Psoas muscle (tissue), 8 donors: ENCODE results near the gene TAF12. TPM values are rescaled to one million over a fixed set of nuclear protein-coding genes. Genes with fewer than 3 reads are reported as not detected.

Experiments
- ATAC-seq, 4 donors: fragments of 200-7000 bp; cut with Tn5 transposase; one replicate each; pipeline ENCODE4 v1.9.1; 2020; ENCODE audit warnings: moderate library complexity in 3 of 4, mild to moderate bottlenecking in 2 of 4
- DNase-seq, 2 donors: peaks; one replicate each; pipeline ENCODE4 v3.0.0-alpha.2; 2020
- H3K27ac ChIP-seq: fragments of 200-600 bp; one replicate; pipeline ENCODE4 v1.8.0; 2022
- H3K27me3 ChIP-seq, 3 donors: fragments of 200-600 bp in 1 of 3; one replicate each; pipeline versions ENCODE4 v1.6.1 to v1.8.0; 2013 to 2022; ENCODE audit warnings: low read length in 2 of 3, mild to moderate bottlenecking in 2 of 3, moderate library complexity in 1 of 3; ENCODE audit not compliant: insufficient read depth in 3 of 3
- H3K36me3 ChIP-seq, 2 donors: fragments of 200-600 bp in 1 of 2; one replicate each; pipeline versions ENCODE4 v1.6.1 to v1.8.0; 2013 to 2022; ENCODE audit warnings: low read depth in 1 of 2, mild to moderate bottlenecking in 1 of 2, moderate library complexity in 1 of 2; ENCODE audit not compliant: insufficient read depth in 1 of 2
- H3K4me1 ChIP-seq: fragments of 200-600 bp; one replicate; pipeline ENCODE4 v1.8.0; 2022
- H3K4me3 ChIP-seq: fragments of 200-600 bp; one replicate; pipeline ENCODE4 v1.8.0; 2022; ENCODE audit warnings: mild to moderate bottlenecking
- H3K9me3 ChIP-seq: fragments of 200-600 bp; one replicate; pipeline ENCODE4 v1.8.0; 2022
- CTCF ChIP-seq: fragments of 200-600 bp; IDR thresholded peaks from one replicate; pipeline ENCODE4 v1.8.0; 2022; ENCODE audit warnings: antibody characterized with exemption
- WGBS, 3 donors: extraction: QIAGEN DNeasy Blood & Tissue Kit; methylation state at CpG; one replicate each; pipeline versions ENCODE4 v1.1.6 to v1.1.7; 2013; 5-methylcytosine and 5-hydroxymethylcytosine counted together
- intact Hi-C, 2 donors: fragments of 100-400 bp; cut with DNase I; formaldehyde crosslinking; loops; one replicate each; pipeline versions ENCODE4 v1.11.0 to v1.14.2; 2022
- polyA plus RNA-seq, 3 donors: library from polyadenylated mRNA; stranded (reverse); fragments of 200-250 nt; gene quantifications; one replicate each; pipeline ENCODE4 v1.2.3, GENCODE V29; 2013
- total RNA-seq, 4 donors: library from RNA; stranded (reverse); fragmentation: NEBNext Ultra II Directional in 2 of 4; extraction: Animal tissue kit (Norgen Biotek cat#: 25700) in 2 of 4; gene quantifications; one replicate each; pipeline versions ENCODE4 v1.2.1 to v1.2.4, GENCODE V29; 2021 to 2023
- donor health status: healthy with polysubstance abuse.
- donor health status: DM: no; HTN: no; CAD: no; lungs with moderate emphysema.
- donor health status: Bipolar disorder and iron deficiency.
- donor health status: healthy.
- donor health status: DM: yes; HTN: yes; CAD: no.
- donor health status: DM: no; HTN: no; CAD: no.
- donor health status: DM: no; HTN: no; CAD: no.
- donor health status: DM: yes; HTN: yes; CAD: no.

TAF12 gene
- total and polyA plus RNA-seq, 7 donors, result 24.4 to 54.0 (median 30.3) TPM

- peak overlapping the region; percentile 85 for H3K4me3 ChIP-seq
- H3K36me3 ChIP-seq, result peaks cover 7 to 44% of the 10 kb centered on the region in 2 donors
- intact Hi-C loops, result loop anchor here (2.0 kb wide), 2 partner anchors 29 to 63 kb away; partner anchors contain the start of gene TRNAU1AP (in 2 of the 2)
- DNase-seq (peak; percentile 96 to 98), ATAC-seq (peak; percentile 96 to 97 (median 97))
- no peaks in the 10 kb centered on the region for H3K9me3 ChIP-seq
- no peaks in the 10 kb centered on the region for H3K27me3 ChIP-seq
- no peak for TF ChIP-seq CTCF
- WGBS, 3 donors, result 0% methylated on average over 63 to 75 of the region's 75 CpGs
- peak overlapping the region; percentile 90 for H3K27ac ChIP-seq
- peaks cover 18% of the 10 kb centered on the region for H3K4me1 ChIP-seq
These were observed 61.2 kb downstream of the TAF12 start for GRCh38 chr1:28581531-28582247.

- peak in 2 of 4 donors; percentile 39 to 56 for ATAC-seq
- 2 to 4% (median 2%) methylated on average over 26 of the region's 26 CpGs for WGBS, 3 donors
- intact Hi-C loops, result loop anchor here (2.0 kb wide), 2 partner anchors 28 to 62 kb away; partner anchors contain the start of gene TRNAU1AP (in 2 of the 2)
These were observed 61.9 kb downstream of the TAF12 start for GRCh38 chr1:28580722-28581530.

GRCh38 chr1:28579401-28579800 lies 63.5 kb downstream of the TAF12 start:
- DNase-seq (no peak), ATAC-seq (no peak)
- Histone ChIP-seq H3K4me1 (peaks cover 18% of the 10 kb centered on the region), H3K9me3 (no peaks in the 10 kb centered on the region), H3K4me3 (peak overlapping the region; percentile 85), H3K36me3 (peaks cover 7 to 66% of the 10 kb centered on the region in 2 donors), H3K27me3 (no peaks in the 10 kb centered on the region), H3K27ac (no peak overlapping the region)
- no peak for TF ChIP-seq CTCF
- intact Hi-C loops, result no loop called here
- WGBS, 3 donors, result 85 to 100% (median 93%) methylated on average over 1 of the region's 1 CpG

More at GRCh38 chr1:28580722-28581530, 61.9 kb downstream of the TAF12 start:
- Histone ChIP-seq H3K4me3 (peak overlapping the region; percentile 85), H3K27ac (peak overlapping the region; percentile 90), H3K9me3 (no peaks in the 10 kb centered on the region), H3K27me3 (no peaks in the 10 kb centered on the region), H3K4me1 (peaks cover 18% of the 10 kb centered on the region), H3K36me3 (peaks cover 7 to 51% of the 10 kb centered on the region in 2 donors)
- no peak for TF ChIP-seq CTCF
- no peak for DNase-seq

GRCh38 chr1:28578696-28579218 lies 64.1 kb downstream of the TAF12 start:
- H3K9me3 ChIP-seq, result no peaks in the 10 kb centered on the region
- no peak for TF ChIP-seq CTCF
- H3K27me3 ChIP-seq, result no peaks in the 10 kb centered on the region
- peaks cover 18% of the 10 kb centered on the region for H3K4me1 ChIP-seq
- no peak for DNase-seq
- no peak overlapping the region for H3K4me3 ChIP-seq
- intact Hi-C loops, result no loop called here
- WGBS, 3 donors, result 61 to 79% (median 68%) methylated on average over 6 of the region's 6 CpGs
- H3K36me3 ChIP-seq, result peaks cover 7 to 72% of the 10 kb centered on the region in 2 donors
- no peak overlapping the region for H3K27ac ChIP-seq
- no peak for ATAC-seq
